Activated effector memory CD4-positive, alpha-beta T cell treated with anti-CD3 and anti-CD28 coated beads, Interleukin-2, amount 50 U/mL, for 16 hours (primary cell): Measurements from ENCODE around the gene PKN1.
"Not testable (repeated sequence)": the region's sequence is repeated elsewhere in the genome, so short reads cannot be mapped to it uniquely, and the experiment has no call there.

ENCODE experiments used
- DNase-seq: peaks from one replicate; pipeline ENCODE4 v3.0.0-alpha.2; 2020

The PKN1 gene

DNA sequence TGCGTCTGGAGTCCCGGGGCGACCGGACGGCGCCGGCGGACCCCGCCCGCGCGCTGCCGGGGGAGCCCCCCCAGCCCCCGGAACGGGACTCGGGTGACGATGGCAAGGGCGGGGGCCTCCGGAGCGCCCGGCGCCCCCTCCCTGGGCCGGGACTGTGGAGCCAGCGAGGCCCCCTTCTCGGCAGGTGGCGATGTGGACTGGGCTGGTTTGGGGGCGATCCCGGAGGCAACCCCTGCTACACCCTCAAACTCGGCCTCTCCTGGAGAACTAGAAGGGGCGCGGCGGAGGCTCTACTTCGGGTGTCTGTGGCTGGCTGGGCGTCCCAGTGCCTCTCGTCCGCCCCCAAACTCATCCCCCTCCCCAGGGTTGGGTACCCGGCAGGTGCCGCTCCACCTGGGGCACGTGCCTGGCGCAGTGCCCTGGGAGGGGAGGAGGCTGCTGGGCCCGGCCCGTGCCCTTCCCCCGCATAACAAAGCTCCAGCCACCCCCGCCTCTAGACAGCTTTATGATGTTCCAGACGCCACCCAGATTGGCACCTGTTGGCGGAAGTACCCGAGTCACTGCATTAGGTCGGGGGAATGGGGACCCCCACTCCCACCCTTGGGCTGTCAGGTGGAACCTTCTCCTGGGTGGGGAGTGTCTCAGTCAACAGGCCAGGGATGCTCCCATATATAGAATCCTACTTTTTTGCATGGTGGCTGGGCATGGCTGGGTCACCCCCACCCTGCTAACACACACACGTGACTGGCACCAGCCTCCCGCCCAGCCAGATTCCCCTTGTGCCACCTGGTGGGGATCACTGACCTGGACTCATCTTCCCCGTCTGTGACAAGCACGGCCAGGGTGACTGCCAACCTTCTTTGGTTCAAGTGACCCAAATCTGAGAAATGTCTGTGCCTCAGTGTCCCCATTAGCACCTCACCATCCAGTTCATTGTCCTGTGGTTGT lies 722 bp downstream of the PKN1 start:
- DNase-seq, result peak; percentile 80

DNA sequence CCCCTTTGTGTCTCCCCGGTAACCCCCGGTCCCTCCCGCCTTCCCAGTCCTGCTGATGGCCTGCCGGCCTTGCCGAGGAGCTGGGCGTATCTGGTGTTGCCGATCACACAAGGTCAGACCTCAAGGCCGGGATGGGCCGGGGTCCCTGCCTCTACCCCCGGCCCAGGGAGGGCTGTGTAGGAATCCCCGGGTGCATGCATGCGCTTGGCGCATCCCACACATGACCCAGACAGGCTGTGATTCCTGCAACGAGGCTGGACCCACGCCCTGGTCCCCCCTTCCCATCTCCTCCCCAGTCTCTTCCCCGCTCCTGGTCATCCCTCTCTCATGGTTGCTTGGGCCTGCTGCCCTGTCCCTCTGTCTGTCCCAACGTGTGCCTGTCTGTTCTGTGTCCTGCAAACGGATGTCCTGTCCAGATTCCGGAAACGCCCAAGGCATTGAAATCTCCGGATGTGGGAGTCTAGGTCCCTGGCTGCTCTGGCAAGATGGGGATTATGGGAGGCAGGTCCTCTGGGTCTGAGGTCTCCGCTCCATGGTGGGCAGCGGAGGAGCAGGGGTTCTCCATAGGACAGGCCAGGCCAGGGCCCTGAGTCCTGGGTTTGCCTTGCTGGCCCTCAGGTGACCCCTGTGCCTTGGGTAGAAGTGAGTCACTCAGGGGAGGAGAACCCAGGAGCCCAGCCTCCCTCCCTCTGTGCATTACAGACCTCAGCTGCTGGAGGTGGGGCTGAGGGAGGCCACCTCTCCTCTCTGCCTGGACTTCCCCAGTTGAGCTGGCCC lies 1.6 kb downstream of the PKN1 start:
- peak; percentile 80 for DNase-seq

DNA sequence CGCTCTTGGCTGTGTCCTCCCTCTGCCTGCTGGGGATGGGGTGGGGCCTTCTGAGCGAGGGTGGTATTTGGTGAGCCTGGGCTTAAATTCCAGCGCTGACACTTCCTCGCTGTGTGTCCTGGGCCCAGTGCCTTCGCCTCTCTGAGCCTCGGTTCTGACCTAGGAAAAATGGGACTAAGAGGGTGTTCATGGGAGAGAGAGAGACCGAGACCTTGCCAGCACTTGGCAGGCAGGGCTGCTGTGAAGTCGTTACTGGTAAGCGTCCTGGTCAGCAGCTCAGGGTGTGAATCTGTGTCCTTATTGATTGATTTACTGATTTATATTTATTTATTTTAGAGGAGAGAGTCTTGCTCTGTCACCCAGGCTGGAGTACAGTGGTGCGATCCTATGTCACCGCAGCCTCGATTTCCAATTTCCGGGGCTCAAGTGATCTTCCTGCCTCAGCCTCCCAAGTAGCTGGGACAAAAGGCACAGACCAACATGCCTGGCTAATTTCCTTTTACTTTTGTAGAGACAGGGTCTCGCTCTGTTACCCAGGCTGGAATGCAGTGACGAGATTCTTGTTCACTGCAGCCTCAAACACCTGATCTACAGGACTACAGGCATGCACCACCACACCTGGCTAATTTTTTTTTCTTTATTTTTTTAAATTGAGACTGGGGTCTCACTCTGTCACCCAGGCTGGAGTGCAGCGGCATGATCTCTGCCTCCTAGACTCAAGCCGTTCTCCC lies 2.4 kb downstream of the PKN1 start:
- DNase-seq, result no peak

DNA sequence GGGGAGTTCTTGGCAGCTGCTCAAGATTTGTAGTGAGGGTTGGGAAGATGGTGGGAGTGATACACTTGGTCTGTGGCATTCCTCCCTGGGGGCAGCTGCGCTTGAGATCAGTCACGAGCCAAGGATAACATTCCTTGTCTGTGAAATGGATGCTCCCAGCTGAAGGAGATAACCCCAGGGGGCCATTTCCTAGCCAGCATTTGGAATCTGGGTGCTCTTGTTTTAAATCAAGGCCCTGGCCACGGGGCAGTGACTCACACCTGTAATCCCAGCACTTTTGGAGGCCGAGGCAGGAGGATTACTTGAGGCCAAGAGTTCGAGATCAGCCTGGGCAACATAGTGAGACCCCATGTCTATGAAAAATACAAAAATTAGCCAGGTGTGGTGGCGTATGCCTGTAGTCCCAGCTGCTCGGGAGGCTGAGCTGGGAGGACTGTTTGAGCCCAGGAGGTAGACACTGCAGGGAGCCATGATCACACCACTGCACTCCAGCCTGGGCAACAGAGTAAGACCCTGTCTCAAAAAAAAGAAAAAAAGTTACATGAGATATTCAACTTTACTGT lies 4.6 kb downstream of the PKN1 start:
- DNase-seq, result no peak

DNA sequence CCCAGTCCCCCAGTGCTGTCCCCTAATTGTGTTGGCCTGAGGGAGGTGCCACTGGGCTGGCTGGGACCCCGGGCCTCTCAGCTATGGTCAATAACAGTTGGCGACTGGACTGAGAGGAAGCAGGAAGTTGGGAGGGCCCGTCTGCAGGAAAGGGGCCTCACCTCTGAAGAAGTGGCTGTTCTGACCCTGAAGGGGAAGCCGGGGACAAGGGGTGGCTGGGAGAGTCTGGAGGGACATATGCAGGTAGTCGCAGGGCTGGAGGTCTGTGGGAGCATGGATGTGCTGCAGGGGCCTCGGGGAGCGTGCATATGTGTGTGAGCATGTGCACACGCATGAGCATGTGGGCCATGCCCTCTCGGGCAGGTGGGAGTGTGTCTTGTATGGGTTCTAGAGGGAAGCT lies 5.9 kb downstream of the PKN1 start:
- no peak for DNase-seq

DNA sequence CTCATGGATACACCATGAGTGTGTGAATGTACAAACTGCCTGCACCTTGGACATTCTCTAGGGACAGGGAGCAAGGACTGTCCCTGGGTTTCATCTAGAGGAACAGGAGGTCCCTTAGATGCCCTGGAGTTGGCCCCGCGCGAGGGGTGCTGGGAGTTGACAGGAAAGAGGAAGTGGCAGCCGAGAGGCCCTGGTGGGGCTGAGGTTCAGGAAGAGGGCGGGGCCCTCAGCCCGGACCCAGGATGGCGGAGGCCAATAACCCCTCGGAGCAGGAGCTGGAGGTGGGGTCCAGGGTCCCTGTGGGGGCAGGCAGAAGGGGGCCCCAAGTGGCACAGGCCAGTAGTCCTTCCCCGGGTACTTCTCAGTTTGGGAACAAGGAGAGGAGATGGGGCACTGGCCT lies 6.9 kb downstream of the PKN1 start:
- peak; percentile 92 for DNase-seq

DNA sequence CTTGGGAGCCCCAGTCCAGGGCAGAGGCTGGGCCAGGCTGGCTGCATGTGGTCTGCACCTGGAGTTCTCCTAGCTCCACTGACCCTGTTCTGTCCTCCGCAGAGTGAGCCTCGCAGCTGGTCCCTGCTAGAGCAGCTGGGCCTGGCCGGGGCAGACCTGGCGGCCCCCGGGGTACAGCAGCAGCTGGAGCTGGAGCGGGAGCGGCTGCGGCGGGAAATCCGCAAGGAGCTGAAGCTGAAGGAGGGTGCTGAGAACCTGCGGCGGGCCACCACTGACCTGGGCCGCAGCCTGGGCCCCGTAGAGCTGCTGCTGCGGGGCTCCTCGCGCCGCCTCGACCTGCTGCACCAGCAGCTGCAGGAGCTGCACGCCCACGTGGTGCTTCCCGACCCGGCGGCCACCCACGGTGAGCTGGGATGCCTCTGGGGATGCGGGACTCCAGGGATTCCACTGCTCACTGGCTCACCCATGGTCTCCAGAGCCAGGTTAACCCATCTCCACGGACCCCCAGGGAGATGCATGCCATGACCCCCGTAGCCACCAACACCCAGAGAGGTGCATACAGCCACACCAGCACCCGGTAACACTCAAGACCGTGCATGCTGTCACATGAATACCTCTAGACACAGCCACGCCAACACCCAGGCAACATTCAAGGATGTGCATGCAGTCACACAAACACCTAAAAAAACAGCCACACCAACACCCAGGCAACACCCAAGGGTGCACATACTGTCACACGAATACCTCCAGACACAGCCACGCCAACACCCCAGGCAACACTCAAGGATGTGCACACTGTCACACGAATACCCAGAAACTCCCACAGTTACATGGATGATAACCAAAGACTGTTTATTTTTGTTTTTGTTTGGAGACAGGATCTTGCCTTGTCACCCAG lies 8.2 kb downstream of the PKN1 start:
- no peak for DNase-seq

DNA sequence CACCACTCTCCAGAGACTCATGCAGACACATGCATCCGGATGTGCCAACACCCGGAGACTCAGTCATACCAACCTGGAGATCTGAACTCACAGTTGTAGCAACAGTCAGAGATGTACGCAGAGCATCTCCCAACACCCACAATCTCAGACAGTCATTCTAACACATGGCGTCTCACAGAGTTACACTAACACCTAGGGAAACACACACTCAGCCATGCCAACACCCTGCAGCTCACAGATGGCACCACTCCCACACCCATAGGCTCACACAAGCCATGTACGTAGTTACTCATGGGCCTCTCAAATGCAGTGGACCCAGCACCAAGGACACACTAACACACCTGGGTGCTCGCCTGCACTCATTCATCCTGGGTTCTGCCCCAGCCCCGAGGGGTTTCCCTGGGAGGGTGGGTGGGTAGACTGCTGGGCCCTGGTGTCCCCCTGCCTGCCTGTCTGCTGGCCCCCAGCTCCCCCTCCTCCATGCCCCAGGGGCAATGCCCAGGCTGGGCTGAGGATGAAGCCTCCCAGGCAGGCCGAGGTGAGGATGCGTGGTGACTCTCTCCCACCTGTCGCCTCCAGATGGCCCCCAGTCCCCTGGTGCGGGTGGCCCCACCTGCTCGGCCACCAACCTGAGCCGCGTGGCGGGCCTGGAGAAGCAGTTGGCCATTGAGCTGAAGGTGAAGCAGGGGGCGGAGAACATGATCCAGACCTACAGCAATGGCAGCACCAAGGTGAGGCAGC lies 10.0 kb downstream of the PKN1 start:
- no peak for DNase-seq

DNA sequence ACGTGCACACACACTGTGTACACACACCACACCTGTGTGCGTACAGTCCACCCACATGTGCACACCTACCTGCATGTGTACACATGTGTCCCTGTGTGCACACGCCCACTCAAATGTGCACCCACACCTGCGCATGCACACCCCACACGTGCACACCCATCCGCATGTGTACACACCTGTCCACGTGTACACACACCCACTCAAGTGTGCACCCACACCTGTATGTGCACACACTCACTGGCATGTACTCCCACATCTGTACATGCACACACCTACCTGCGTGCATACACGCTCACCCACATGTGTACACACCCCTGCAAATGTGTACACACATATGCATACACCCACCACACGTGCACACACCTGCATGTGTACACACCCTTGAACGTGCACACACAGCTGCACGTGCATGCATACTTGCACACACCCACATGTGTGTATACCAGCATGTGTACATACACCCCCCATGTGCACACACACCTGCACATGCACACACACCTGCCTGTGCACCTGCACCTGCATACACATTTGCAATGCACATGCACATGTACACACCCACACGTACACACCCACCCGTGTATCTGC lies 10.6 kb downstream of the PKN1 start:
- no peak for DNase-seq

DNA sequence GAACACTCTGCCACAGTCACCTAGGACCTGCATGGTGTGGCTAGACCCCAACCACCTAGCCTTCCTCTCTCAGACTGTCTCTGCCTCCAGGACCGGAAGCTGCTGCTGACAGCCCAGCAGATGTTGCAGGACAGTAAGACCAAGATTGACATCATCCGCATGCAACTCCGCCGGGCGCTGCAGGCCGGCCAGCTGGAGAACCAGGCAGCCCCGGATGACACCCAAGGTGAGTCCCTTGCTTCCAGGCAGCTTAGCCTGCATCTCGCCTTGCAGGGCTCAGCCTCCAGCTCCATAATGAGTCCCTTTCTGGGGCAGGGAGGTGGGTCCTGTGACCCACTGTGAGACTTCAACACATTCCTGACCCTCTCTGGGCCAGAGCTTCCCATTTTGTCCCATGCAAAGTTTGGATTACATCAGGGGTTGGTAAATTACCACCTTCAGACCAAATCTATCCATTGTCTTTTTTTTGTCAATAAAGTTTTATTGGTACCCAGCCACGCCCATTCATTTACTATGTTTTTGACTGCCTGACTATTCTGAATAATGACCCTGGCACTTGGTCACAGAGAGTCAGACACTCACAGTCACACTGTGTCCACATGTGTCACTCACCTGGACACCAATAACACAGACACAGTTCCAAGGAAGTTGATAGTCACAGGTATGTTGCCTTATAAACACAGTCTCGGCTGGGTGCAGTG lies 13.4 kb downstream of the PKN1 start:
- DNase-seq, result no peak

DNA sequence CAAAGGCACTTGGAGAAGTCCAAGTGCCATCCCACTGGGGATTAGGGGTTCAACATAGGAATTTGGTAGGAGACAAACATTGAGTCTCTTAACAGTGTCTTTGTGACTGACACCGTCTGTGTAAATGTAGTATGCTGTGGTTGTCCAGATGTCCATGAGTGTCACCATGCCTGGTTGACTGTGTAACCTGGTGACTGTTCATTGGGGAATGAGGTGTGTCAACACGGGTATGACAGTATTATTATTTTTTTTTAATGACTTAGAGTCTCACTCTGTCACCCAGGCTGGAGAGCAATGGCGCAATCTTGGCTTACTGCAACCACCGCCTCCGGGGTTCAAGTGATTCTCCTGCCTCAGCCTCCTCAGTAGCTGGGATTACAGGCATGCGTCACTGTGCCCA lies 16.2 kb downstream of the PKN1 start:
- no peak for DNase-seq

DNA sequence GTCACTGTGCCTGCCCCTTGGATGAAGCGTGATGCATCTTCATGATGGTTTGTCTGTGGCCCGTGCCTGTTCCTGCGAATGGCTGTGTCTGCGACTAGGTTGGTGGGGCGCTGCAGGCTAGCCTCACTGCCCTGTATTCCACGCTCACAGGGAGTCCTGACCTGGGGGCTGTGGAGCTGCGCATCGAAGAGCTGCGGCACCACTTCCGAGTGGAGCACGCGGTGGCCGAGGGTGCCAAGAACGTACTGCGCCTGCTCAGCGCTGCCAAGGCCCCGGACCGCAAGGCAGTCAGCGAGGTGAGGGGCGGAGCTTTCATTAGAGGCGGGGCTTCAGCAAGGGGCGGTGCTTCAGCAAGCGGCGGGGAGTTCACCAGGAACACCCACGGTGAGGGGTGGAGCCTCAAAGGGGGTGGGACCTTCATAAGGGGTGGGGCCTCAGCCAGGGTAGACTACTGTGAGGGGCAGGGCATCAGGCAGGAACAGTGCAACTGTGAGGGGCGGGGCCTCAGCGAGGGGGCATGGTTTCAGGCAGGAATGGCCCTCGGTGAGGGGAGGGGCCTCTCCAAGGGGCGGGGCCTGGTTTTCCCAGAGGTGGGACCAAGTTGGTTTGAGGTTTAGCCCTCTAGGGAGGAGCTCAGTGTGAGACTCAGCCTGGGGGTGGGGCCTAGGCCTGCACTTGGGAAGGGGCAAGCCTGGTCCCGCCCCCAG lies 17.2 kb downstream of the PKN1 start:
- DNase-seq, result peak; percentile 85

DNA sequence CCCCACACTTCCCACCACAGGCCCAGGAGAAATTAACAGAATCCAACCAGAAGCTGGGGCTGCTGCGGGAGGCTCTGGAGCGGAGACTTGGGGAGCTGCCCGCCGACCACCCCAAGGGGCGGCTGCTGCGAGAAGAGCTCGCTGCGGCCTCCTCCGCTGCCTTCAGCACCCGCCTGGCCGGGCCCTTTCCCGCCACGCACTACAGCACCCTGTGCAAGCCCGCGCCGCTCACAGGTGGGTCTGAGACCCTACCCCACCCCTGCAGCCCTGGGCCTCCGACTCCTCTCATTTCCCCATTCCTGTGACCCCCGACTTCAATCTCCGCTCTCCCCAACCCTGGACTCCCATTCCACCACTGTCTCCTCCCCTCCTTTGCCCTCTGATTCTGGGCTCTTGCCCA lies 17.8 kb downstream of the PKN1 start:
- no peak for DNase-seq

DNA sequence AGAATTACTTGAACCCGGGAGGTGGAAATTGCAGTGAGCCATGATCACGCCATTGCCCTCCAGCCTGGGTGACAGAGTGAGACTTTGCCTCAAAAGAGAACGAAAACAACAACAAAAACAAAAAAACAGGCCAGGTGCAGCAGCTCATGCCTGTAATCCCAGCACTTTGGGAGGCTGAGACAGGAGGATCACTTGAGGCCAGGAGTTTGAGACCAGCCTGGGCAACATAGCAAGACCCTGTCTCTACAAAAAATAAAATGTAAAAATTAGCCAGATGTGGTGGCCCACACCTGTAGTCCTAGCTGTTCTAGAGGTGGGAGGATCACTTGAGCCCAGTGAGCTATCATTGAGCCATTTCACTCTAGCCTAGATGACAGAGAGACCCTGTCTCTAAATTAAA lies 19.2 kb downstream of the PKN1 start:
- DNase-seq, result not testable (repeated sequence)

DNA sequence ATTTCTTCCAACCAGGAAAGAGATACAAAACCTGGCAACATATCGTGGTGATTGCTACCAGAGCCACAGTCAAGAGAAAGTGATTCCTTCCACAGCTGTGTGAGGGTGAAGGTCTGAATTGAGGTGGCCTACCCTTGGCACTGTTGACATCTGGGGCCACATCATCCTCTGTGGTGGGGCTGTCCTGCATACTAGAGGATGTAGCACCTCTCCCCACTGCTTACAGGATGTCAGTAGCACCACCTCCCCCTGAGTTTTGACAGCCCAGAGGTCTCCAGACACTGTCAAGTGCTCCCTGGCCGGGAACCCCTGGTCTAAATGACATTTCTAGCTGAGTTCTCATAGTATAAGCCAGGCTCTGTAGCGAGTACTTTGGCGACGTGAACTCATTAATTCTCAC lies 26.6 kb downstream of the PKN1 start:
- no peak for DNase-seq

DNA sequence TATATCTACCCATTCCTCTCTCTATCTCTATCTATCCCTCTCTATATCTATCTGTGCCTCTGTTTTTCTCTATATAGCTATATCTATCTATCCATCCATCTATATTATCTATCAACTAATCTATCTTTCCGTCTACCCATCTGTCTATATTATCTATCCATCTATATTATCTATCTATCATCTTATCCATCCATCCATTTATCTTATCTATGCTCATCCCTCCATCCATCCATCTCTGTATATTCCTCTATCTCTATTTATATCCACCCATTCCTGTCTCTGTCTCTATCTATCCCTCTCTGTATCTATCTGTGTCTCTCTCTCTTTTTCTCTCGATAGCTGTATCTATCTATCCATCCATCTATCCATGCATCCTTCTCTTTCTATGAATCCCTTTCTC lies 27.8 kb downstream of the PKN1 start:
- no peak for DNase-seq

DNA sequence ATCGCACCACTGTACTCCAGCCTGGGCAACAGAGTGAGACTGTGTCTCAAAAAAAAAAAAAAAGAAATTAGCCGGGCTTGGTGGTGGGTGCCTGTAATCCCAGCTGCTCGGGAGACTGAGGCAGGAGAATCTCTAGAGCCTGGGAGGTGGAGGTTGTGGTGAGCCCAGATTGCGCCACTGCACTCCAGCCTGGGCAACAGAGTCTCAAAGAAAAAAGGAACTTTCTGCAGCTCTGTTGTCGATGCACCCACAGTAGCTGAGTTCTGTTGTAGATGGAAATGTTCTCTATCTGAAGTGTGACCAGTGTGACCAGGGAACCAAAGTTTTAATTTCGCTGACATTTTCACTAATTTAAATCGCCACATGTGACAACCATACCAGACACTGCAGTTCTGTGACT lies 29.3 kb downstream of the PKN1 start:
- not testable (repeated sequence) for DNase-seq

DNA sequence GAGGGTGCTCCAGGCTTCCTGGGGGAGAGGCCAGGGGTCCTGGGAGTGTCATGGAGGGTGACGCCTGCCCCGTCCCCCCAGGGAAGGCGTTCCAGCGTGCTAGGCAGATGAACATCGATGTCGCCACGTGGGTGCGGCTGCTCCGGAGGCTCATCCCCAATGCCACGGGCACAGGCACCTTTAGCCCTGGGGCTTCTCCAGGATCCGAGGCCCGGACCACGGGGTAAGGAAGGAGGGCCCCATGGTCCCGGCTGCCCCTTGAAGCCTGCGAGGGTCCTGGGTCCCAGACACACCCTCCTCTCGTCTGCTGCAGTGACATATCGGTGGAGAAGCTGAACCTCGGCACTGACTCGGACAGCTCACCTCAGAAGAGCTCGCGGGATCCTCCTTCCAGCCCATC lies 30.6 kb downstream of the PKN1 start:
- DNase-seq, result no peak

DNA sequence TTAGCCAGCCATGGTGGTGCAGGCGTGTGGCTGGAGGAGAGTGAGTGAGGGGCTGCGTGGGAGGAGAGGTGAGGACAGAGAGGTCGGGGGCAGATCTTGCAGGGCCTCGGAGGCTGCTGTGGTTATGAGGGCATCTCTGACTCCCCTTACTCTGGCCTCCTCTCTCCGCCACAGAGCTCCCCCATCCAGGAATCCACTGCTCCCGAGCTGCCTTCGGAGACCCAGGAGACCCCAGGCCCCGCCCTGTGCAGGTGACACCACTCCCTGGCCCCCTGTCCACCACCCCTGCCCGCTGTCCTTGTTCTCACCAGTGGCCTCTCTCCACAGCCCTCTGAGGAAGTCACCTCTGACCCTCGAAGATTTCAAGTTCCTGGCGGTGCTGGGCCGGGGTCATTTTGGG lies 34.3 kb downstream of the PKN1 start:
- no peak for DNase-seq

DNA sequence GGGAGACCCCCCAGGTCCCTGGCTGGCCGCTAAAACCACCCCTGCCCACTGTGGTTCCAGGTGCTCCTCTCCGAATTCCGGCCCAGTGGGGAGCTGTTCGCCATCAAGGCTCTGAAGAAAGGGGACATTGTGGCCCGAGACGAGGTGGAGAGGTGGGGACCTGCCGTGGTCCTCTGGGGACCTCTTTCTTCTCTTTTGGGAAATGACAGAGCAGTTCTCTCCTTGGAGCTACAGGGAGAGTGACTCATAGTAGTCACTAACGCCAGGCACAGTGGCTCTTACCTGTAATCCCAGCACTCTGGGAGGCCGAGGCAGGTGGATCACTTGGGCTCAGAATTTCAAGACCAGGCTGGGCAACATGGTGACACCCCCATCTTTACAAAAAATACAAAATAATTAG lies 34.7 kb downstream of the PKN1 start:
- DNase-seq, result no peak
